H9 (cell line): ENCODE results near the gene IGF1R. TPM values are rescaled to one million over a fixed set of nuclear protein-coding genes. Genes with fewer than 3 reads are reported as not detected.

Source experiments
- DNase-seq: peaks from one replicate; pipeline ENCODE4 v3.0.0-alpha.2; 2017
- H2AFZ ChIP-seq: one replicate; pipeline ENCODE4 v1.6.1; 2013; ENCODE audit warnings: mild to moderate bottlenecking, low read length, control low read depth, moderate library complexity
- H2AK5ac ChIP-seq: 2 replicates; pipeline ENCODE4 v1.6.1; 2013; ENCODE audit warnings: low read length, control low read depth, mixed read lengths; ENCODE audit not compliant: insufficient read length
- H2BK120ac ChIP-seq: one replicate; pipeline ENCODE4 v1.6.1; 2013; ENCODE audit warnings: low read depth, mild to moderate bottlenecking, low read length, control low read depth, inconsistent platforms; ENCODE audit not compliant: poor library complexity, severe bottlenecking
- H2BK12ac ChIP-seq: 2 replicates; pipeline ENCODE4 v1.6.1; 2013; ENCODE audit warnings: low read length, control low read depth, mixed read lengths, low read depth; ENCODE audit not compliant: insufficient read length
- H2BK15ac ChIP-seq: 2 replicates; pipeline ENCODE4 v1.6.1; 2013; ENCODE audit warnings: low read depth, low read length, control low read depth
- H2BK20ac ChIP-seq: one replicate; pipeline ENCODE4 v1.6.1; 2013; ENCODE audit warnings: low read depth, mild to moderate bottlenecking, low read length, control low read depth, inconsistent platforms; ENCODE audit not compliant: poor library complexity, severe bottlenecking
- H2BK5ac ChIP-seq: 2 replicates; pipeline ENCODE4 v1.6.1; 2013; ENCODE audit warnings: low read length, control low read depth, mixed read lengths; ENCODE audit not compliant: insufficient read length
- H3K14ac ChIP-seq: 2 replicates; pipeline ENCODE4 v1.6.1; 2013; ENCODE audit warnings: low read length, control low read depth; ENCODE audit not compliant: insufficient read depth
- H3K18ac ChIP-seq: 2 replicates; pipeline ENCODE4 v1.6.1; 2013; ENCODE audit warnings: low read depth, mild to moderate bottlenecking, mixed read lengths, low read length, control low read depth; ENCODE audit not compliant: insufficient read length
- H3K23ac ChIP-seq: 2 replicates; pipeline ENCODE4 v1.6.1; 2013; ENCODE audit warnings: low read length, control low read depth, mixed read lengths, low read depth; ENCODE audit not compliant: insufficient read length
- H3K23me2 ChIP-seq: 2 replicates; pipeline ENCODE4 v1.6.1; 2013; ENCODE audit warnings: low read depth, mild to moderate bottlenecking, mixed read lengths, low read length, control low read depth; ENCODE audit not compliant: insufficient read length, poor library complexity, severe bottlenecking
- H3K27ac ChIP-seq: 2 replicates; pipeline ENCODE4 v1.5.1; 2013; ENCODE audit warnings: low read length, control low read depth, mixed read lengths, low read depth; ENCODE audit not compliant: insufficient read length
- H3K27me3 ChIP-seq: 2 replicates; pipeline ENCODE4 v1.6.1; 2013; ENCODE audit warnings: low read length, control low read depth, inconsistent platforms; ENCODE audit not compliant: insufficient read depth
- H3K4ac ChIP-seq: 2 replicates; pipeline ENCODE4 v1.6.1; 2013; ENCODE audit warnings: low read depth, mild to moderate bottlenecking, control low read depth, inconsistent platforms, low read length, moderate library complexity
- H3K4me1 ChIP-seq: 2 replicates; pipeline ENCODE4 v1.6.1; 2013; ENCODE audit warnings: low read length, control low read depth, inconsistent platforms; ENCODE audit not compliant: insufficient read depth
- H3K4me2 ChIP-seq: 2 replicates; pipeline ENCODE4 v1.6.1; 2013; ENCODE audit warnings: low read length, control low read depth, mixed read lengths; ENCODE audit not compliant: insufficient read length, insufficient read depth
- H3K56ac ChIP-seq: 2 replicates; pipeline ENCODE4 v1.6.1; 2013; ENCODE audit warnings: low read depth, mild to moderate bottlenecking, mixed read lengths, low read length, control low read depth; ENCODE audit not compliant: insufficient read length
- H3K79me1 ChIP-seq: 2 replicates; pipeline ENCODE4 v1.6.1; 2013; ENCODE audit warnings: low read depth, mild to moderate bottlenecking, moderate library complexity, low read length, control low read depth, inconsistent platforms; ENCODE audit not compliant: insufficient read depth, poor library complexity, severe bottlenecking
- H3K79me2 ChIP-seq: 2 replicates; pipeline ENCODE4 v1.6.1; 2013; ENCODE audit warnings: low read length, control low read depth, inconsistent platforms; ENCODE audit not compliant: insufficient read depth
- H3K9ac ChIP-seq: 2 replicates; pipeline ENCODE4 v1.6.1; 2013; ENCODE audit warnings: low read length, control low read depth, mixed read lengths; ENCODE audit not compliant: insufficient read length; ENCODE audit errors: extremely low read depth
- H3K9me3 ChIP-seq: one replicate; pipeline ENCODE4 v1.6.1; 2013; ENCODE audit warnings: low read depth, low read length, inconsistent platforms; ENCODE audit not compliant: control insufficient read depth
- H3T11ph ChIP-seq: one replicate; pipeline ENCODE4 v1.6.1; 2013; ENCODE audit warnings: mild to moderate bottlenecking, low read length, control low read depth, inconsistent platforms
- H4K20me1 ChIP-seq: one replicate; pipeline ENCODE4 v1.6.1; 2013; ENCODE audit not compliant: control insufficient read depth, insufficient read length, insufficient read depth
- H4K5ac ChIP-seq: 2 replicates; pipeline ENCODE4 v1.6.1; 2013; ENCODE audit warnings: low read depth, mild to moderate bottlenecking, mixed read lengths, low read length, control low read depth; ENCODE audit not compliant: insufficient read length
- H4K8ac ChIP-seq: replicated peaks from 2 replicates; pipeline ENCODE4 v1.6.1; 2013; ENCODE audit warnings: low read length, control low read depth, mixed read lengths, low read depth; ENCODE audit not compliant: insufficient read length
- H4K91ac ChIP-seq: 2 replicates; pipeline ENCODE4 v1.6.1; 2013; ENCODE audit warnings: low read depth, mild to moderate bottlenecking, moderate library complexity, mixed read lengths, low read length, control low read depth; ENCODE audit not compliant: insufficient read length
- H3K27ac Mint-ChIP-seq, 3 experiments: 2 replicates in 2 of 3; 3 replicates in 1 of 3; pipeline ENCODE4 v1.8.0; 2020 to 2021; ENCODE audit warnings: mixed read lengths in 3 of 3, mild to moderate bottlenecking in 1 of 3, moderate library complexity in 1 of 3
- H3K27me3 Mint-ChIP-seq: 2 replicates; pipeline ENCODE4 v1.8.0; 2021; ENCODE audit warnings: low read depth, mild to moderate bottlenecking, moderate library complexity, mixed read lengths
- H3K36me3 Mint-ChIP-seq, 3 experiments: 2 replicates in 2 of 3; 3 replicates in 1 of 3; pipeline ENCODE4 v1.8.0; 2020 to 2021; ENCODE audit warnings: low read depth in 3 of 3, mixed read lengths in 3 of 3; ENCODE audit not compliant: insufficient read depth in 1 of 3
- H3K4me1 Mint-ChIP-seq, 2 experiments: 2 replicates each; pipeline ENCODE4 v1.8.0; 2020; ENCODE audit warnings: mixed read lengths in 2 of 2
- H3K4me3 Mint-ChIP-seq, 2 experiments: 2 replicates in 1 of 2; 3 replicates in 1 of 2; pipeline ENCODE4 v1.8.0; 2020 to 2021; ENCODE audit warnings: mild to moderate bottlenecking in 2 of 2, mixed read lengths in 2 of 2, moderate library complexity in 1 of 2
- H3K9me3 Mint-ChIP-seq, 2 experiments: 2 replicates in 1 of 2; 3 replicates in 1 of 2; pipeline ENCODE4 v1.8.0; 2020; ENCODE audit warnings: mild to moderate bottlenecking in 2 of 2, mixed read lengths in 2 of 2, moderate library complexity in 1 of 2
- WGBS: extraction: QIAGEN DNeasy Blood & Tissue Kit; methylation state at CpG from one replicate; pipeline ENCODE4 v1.1.7; 2013; ENCODE audit warnings: missing lambda C conversion rate, low lambda C conversion rate, mixed read lengths; ENCODE audit not compliant: insufficient read length; ENCODE audit errors: extremely low coverage; 5-methylcytosine and 5-hydroxymethylcytosine counted together
- total RNA-seq: library from RNA; stranded (reverse); gene quantifications from 2 replicates; pipeline ENCODE4 v1.2.1, GENCODE V29; 2021
- TF ChIP-seq, protein P1 (sequence below): fragments of 200-600 bp; sonication (generic); conservative IDR thresholded peaks from 3 replicates; pipeline ENCODE4 v1.8.0; 2021; ENCODE audit warnings: antibody characterized with exemption, mild to moderate bottlenecking

Gene IGF1R
- total RNA-seq, 1 experiment from 2014 or later, result 70.0 TPM

DNA sequence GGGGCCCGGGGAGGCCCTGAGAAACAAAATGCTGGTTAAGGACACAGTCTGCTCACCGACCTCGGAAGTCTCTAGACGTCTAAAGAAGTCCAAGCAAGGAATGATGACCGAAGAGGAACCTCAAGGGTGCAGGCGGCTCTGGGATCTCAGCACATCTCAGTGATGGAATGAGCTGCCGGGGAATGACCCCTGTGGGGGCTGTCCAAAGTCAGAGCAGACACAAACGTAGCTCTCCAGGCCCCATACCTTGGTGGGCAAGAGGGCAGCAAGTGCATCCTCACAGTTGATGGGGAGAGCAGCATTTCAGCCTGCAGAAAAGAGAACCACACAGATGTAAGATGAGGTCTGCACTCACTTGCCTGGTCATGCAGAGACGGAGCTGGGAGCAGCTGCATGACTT, 129.1 kb downstream of the IGF1R start:
- Histone ChIP-seq H4K8ac (no peak overlapping the region), H3K79me1 (peaks cover 7% of the 10 kb centered on the region), H3K4me1 (peaks cover 16% of the 10 kb centered on the region; the same call in 1 of the 2 replicates), H3K4ac (no peak overlapping the region), H2BK5ac (no peak overlapping the region), H2BK12ac (no peak overlapping the region), H3K4me2 (no peak overlapping the region), H2BK20ac (no peak overlapping the region), H4K5ac (no peak overlapping the region), H4K91ac (peak overlapping the region; percentile 34), H3K79me2 (peaks cover 18% of the 10 kb centered on the region; the same call in 1 of the 2 replicates), H3K14ac (no peak overlapping the region), H2AK5ac (no peak overlapping the region), H2BK15ac (no peak overlapping the region), H3K9me3 (no peaks in the 10 kb centered on the region), H3K56ac (no peak overlapping the region), H3K27ac (no peak overlapping the region), H3K23me2 (no peaks in the 10 kb centered on the region), H4K20me1 (no peaks in the 10 kb centered on the region), H3K9ac (no peak overlapping the region), H3K18ac (no peak overlapping the region), H3K23ac (no peak overlapping the region), H2AFZ (no peak overlapping the region), H2BK120ac (no peak overlapping the region), H3K27me3 (no peaks in the 10 kb centered on the region), H3T11ph (no peak overlapping the region)
- Mint-ChIP-seq H3K36me3 (no peaks in the 10 kb centered on the region; a peak in 2 of 7 replicates), H3K27ac (peak overlapping the region in 2 of 3 experiments; percentile 66 to 74; a peak in 4 of 7 replicates), H3K9me3 (no peaks in the 10 kb centered on the region), H3K27me3 (no peaks in the 10 kb centered on the region), H3K4me1 (peaks cover 62% of the 10 kb centered on the region in 2 experiments), H3K4me3 (no peak overlapping the region)
- WGBS, result no CpG with 5 or more reads among the region's 9 CpGs
- no peak for DNase-seq
- TF ChIP-seq, protein P1, sequence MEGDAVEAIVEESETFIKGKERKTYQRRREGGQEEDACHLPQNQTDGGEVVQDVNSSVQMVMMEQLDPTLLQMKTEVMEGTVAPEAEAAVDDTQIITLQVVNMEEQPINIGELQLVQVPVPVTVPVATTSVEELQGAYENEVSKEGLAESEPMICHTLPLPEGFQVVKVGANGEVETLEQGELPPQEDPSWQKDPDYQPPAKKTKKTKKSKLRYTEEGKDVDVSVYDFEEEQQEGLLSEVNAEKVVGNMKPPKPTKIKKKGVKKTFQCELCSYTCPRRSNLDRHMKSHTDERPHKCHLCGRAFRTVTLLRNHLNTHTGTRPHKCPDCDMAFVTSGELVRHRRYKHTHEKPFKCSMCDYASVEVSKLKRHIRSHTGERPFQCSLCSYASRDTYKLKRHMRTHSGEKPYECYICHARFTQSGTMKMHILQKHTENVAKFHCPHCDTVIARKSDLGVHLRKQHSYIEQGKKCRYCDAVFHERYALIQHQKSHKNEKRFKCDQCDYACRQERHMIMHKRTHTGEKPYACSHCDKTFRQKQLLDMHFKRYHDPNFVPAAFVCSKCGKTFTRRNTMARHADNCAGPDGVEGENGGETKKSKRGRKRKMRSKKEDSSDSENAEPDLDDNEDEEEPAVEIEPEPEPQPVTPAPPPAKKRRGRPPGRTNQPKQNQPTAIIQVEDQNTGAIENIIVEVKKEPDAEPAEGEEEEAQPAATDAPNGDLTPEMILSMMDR, result no peak
